Measurements from ENCODE around the gene SURF1.
"Not testable (repeated sequence)": the region's sequence is repeated elsewhere in the genome, so short reads cannot be mapped to it uniquely, and the experiment has no call there.

The SURF1 gene

DNA sequence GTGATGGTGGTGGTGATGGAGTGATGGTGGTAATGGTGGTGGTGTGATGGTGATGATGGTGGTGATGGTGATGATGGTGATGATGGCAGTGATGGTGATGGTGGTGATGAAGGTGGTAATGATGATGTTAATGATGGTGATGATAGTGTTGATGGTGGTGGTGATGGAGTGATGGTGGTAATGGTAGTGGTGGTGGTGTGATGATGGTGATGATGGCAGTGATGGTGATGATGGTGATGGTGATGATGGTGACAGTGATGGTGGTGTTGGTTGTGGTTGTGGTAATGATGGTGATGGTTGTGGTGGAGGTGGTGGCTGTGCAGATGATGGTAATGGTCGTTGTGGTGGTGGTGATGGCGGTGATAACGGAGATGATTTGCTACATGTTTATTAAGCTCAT lies 27.2 kb upstream of the SURF1 start:
- TF ChIP-seq, protein P1, sequence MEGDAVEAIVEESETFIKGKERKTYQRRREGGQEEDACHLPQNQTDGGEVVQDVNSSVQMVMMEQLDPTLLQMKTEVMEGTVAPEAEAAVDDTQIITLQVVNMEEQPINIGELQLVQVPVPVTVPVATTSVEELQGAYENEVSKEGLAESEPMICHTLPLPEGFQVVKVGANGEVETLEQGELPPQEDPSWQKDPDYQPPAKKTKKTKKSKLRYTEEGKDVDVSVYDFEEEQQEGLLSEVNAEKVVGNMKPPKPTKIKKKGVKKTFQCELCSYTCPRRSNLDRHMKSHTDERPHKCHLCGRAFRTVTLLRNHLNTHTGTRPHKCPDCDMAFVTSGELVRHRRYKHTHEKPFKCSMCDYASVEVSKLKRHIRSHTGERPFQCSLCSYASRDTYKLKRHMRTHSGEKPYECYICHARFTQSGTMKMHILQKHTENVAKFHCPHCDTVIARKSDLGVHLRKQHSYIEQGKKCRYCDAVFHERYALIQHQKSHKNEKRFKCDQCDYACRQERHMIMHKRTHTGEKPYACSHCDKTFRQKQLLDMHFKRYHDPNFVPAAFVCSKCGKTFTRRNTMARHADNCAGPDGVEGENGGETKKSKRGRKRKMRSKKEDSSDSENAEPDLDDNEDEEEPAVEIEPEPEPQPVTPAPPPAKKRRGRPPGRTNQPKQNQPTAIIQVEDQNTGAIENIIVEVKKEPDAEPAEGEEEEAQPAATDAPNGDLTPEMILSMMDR (IDR thresholded peaks at IDR 0.05; ENCODE audit: borderline replicate concordance, insufficient read depth, low read depth, low read length): no peak
- H3K4me3 ChIP-seq (ENCODE audit: low read depth, low read length): no peak overlapping the region

DNA sequence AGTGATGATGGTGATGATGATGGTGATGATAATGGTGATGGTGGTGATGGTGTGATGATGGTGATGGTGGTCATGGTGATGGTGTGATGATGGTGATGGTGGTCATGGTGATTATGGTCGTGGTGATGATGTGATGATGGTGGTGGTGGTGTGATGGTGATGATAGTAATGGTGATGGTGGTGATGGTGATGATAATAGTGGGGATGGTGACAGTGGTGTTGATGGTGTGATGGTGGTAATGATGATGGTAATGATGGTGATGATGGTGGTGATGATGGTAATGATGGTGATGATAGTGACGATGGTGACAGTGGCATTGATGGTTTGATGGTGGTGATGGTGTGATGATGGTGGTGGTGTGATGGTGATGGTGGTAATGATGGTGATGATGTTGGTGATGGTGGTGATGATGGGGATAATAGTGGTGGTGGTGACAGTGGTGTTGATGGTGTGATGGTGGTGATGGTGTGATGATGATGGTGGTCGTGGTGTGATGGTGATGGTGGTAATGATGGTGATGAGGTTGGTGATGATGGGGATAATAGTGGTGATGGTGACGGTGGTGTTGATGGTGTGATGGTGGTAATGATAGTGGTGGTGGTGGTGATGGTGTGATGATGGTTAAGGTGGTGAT lies 26.3 kb upstream of the SURF1 start:
- TF ChIP-seq, protein P1 (IDR thresholded peaks at IDR 0.05; ENCODE audit: borderline replicate concordance, insufficient read depth, low read depth, low read length): no peak
- H3K4me3 ChIP-seq (ENCODE audit: low read depth, low read length): no peak overlapping the region

DNA sequence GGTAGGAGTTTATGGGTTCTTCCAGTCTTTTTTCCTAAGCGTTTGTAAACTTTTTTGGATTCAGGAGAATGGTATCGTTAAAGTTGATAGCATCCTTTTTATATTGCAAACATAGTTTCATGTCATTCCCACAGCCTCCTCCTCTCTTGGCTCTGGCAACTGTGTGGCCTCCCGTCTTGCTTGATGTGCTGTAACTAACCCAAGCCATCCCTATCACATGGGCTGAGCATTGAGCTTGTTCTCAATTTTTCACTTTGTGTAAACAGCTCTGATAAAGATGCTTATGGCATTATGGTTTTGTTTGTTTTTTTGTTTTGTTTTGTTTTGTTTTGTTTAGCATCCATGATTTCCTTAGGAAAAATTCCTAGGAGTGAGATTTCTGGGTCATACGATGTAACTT lies 24.4 kb upstream of the SURF1 start:
- H3K4me3 ChIP-seq (ENCODE audit: low read depth, low read length): no peak overlapping the region
- TF ChIP-seq, protein P1 (IDR thresholded peaks at IDR 0.05; ENCODE audit: borderline replicate concordance, insufficient read depth, low read depth, low read length): no peak

DNA sequence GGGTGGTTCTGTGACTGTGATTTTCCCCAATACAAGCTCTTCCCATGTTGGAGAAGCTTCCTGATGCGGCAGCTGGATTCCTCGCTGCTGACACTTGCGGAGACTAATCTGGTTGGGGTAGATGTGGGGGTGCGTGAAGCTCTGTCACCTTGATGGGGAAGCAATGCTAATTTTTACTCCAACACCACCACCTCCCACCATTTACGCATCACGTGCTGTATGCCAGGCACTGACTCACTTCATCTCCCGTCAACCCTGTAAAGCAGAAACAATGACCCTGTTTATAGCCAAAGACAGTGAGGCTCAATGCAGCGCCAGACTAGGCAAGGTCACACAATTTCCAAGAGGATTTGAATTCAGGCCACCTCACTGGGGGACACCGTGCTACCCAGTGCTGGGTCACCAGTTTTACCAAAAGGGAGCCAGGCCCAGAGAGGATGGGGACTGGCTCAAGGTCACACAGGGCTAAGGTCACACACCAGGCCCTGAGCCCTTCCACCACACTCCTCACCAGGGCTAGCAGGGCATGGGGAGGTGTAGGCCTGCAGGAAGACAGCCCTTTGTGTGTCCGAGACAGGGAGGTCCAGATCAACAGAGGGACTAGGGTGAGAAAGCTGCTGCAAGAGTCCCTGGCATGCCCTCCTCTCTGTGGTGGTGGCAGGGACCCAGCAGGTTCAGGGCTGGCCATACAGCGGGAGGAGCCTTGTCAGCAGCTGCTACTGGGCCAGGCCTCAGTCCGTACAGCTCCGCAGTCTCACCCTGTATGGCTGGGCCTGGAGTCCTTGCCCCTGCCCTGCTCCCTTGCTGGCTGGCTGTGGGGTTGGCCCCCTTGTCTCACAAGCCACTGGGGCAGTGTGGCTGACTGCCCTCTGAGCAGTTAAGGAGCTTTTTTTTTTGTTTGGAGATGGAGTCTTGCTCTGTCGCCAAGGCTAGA lies 23.1 kb upstream of the SURF1 start:
- H3K4me3 ChIP-seq (ENCODE audit: low read depth, low read length): no peak overlapping the region
- TF ChIP-seq, protein P1 (IDR thresholded peaks at IDR 0.05; ENCODE audit: borderline replicate concordance, insufficient read depth, low read depth, low read length): no peak

DNA sequence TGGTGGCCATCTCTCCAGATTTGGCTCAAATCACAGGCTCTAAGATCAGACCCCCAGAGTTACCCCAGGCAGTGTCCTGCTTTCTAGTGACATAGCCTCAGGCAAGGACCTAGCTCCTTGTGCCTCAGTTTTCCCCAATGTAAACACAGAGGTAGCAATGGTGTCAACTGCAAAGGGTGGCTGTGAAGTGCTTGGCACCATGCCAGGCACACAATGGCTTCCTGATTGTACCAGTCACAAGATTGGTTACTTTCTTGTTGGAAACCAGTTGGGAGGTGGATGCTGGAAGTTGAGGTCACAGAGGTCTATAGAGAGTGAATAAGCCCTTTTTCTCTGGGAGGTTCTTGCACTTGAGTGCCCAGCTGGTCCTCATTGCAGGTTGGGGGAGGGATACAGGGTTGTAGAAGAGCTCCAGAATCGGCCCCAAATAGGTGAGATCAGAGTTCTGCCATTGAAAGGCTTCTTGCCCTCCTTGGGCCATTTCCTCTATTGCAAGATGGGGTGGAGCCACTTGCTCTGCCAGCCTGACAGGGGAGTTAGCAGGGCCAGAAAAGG lies 22.2 kb upstream of the SURF1 start:
- TF ChIP-seq, protein P1 (IDR thresholded peaks at IDR 0.05; ENCODE audit: borderline replicate concordance, insufficient read depth, low read depth, low read length): no peak

DNA sequence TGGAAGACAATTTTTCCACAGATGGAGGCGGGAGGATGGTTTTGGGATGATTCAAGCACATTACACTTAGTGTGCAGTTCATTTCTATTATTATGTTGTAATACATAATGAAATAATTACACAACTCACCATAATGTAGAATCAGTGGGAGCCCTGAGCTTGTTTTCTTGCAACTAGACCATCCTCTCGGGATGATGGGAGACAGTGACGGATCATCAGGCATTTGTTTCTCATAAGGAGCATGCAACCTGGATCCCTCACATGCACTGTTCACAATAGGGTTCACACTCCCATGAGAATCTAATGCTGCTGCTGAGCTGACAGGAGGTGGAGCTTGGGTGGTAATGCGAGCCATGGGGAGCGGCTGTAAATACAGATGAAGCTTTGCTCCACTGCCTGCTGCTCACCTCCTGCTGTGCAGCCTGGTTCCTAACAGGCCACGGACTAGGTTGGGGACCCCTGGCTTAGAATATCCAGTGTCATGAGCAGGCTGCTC lies 21.5 kb upstream of the SURF1 start:
- no peak overlapping the region for H3K4me3 ChIP-seq (ENCODE audit: low read depth, low read length)
- TF ChIP-seq, protein P1 (IDR thresholded peaks at IDR 0.05; ENCODE audit: borderline replicate concordance, insufficient read depth, low read depth, low read length): no peak

More for the DNA sequence above, 22.2 kb upstream of the SURF1 start:
- H3K4me3 ChIP-seq (ENCODE audit: low read depth, low read length): no peak overlapping the region

DNA sequence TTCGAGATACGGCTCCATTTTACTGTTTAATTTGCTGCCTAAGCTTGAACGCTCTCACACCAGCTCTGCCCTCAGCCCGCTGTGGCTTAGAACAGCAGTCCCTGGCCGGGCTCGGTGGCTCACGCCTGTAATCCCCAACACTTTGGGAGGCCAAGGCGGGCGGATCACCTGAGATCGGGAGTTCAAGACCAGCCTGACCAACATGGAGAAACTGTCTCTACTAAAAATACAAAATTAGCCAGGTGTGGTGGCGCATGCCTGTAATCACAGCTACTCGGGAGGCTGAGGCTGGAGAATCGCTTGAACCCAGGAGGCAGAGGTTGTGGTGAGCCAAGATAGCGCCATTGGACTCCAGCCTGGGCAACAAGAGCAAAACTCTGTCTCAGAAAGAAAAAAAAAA lies 21.0 kb upstream of the SURF1 start:
- not testable (repeated sequence) for H3K4me3 ChIP-seq (ENCODE audit: low read depth, low read length)

All from GM12875 (cell line).